ENCODE results near the gene DPPA3. TPM values are rescaled to one million over a fixed set of nuclear protein-coding genes. Genes with fewer than 3 reads are reported as not detected.

DPPA3 gene
- total and polyA plus RNA-seq, 2 of the 8 experiments (the other 6 are each of a cell fraction or from before 2014, with no cell fraction given): 0.30 to 1.2 TPM

DNA sequence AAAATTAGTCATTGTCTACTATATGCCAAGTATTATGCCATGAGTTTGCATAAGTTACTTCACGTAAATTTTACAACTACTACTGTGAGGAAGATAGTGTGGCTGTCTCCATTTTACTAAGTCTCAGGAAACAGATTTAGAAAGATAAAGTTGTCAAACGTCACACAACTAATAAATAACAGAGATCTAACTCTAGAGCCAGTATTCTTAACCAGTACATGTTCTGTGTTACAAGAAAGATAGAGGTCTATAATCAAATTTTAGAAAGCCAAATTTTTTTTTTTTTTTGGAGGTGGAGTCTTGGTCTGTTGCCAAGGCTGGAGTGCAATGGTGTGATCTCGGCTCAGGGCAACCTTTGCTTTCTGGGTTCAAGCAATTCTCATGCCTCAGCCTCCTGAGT, 21.8 kb downstream of the DPPA3 start:
- Histone ChIP-seq H3K4me3 (ENCODE audit: extremely low read depth in 1 of 4, insufficient read depth in 2 of 4, low read depth in 3 of 4, low read length in 4 of 4) (no peak overlapping the region), H3K56ac (replicated peaks; ENCODE audit: insufficient read length, low read depth, low read length) (no peak overlapping the region), H2BK12ac (ENCODE audit: low read depth, low read length) (no peak overlapping the region), H3K23ac (ENCODE audit: insufficient read length) (no peak overlapping the region), H2AFZ (ENCODE audit: low read length) (no peak overlapping the region), H3K9me3 (ENCODE audit: insufficient read depth in 2 of 2, low read depth in 1 of 2, low read length in 1 of 2) (no peaks in the 10 kb centered on the region), H3K9ac (replicated peaks in 1 of 4; ENCODE audit: extremely low read depth in 1 of 4, low read depth in 3 of 4, low read length in 3 of 4) (no peak overlapping the region), H3K36me3 (ENCODE audit: control insufficient read depth in 2 of 4, insufficient read depth in 4 of 4, low read length in 3 of 4) (no peaks in the 10 kb centered on the region), H3K4ac (replicated peaks; ENCODE audit: insufficient read length, low read depth, low read length) (no peak overlapping the region), H2BK20ac (ENCODE audit: low read length) (no peak overlapping the region), H4K91ac (replicated peaks; ENCODE audit: insufficient read length, low read length) (no peak overlapping the region), H2BK5ac (ENCODE audit: low read depth, low read length) (no peak overlapping the region), H3K18ac (ENCODE audit: extremely low read depth, low read length) (no peak overlapping the region), H4K8ac (ENCODE audit: extremely low read depth, insufficient read depth, low read length) (no peak overlapping the region), H3K4me1 (replicated peaks in 1 of 4; ENCODE audit: control insufficient read depth in 3 of 4, insufficient read depth in 4 of 4, low read length in 3 of 4) (peaks cover 0 to 3% (median 0%) of the 10 kb centered on the region in 4 experiments; a peak in 1 of 7 replicates), H3K27me3 (replicated peaks in 1 of 4; ENCODE audit: control insufficient read depth in 3 of 4, extremely low read depth in 1 of 4, insufficient read depth in 3 of 4, low read length in 3 of 4) (no peaks in the 10 kb centered on the region; a peak in 1 of 7 replicates), H2AK5ac (ENCODE audit: low read depth, low read length) (no peak overlapping the region), H4K5ac (ENCODE audit: insufficient read length, low read depth, low read length) (no peak overlapping the region), H3K23me2 (ENCODE audit: low read depth, low read length) (no peaks in the 10 kb centered on the region), H3K79me2 (ENCODE audit: control insufficient read depth in 1 of 2, insufficient read depth in 2 of 2, low read length in 2 of 2) (no peaks in the 10 kb centered on the region), H2BK15ac (ENCODE audit: low read length) (no peak overlapping the region), H3K27ac (ENCODE audit: low read depth, low read length) (no peak overlapping the region), H3K79me1 (ENCODE audit: low read depth, low read length) (no peaks in the 10 kb centered on the region), H4K20me1 (replicated peaks in 1 of 2; ENCODE audit: control insufficient read depth in 1 of 2, insufficient read depth in 2 of 2, low read length in 2 of 2) (no peaks in the 10 kb centered on the region), H3K4me2 (ENCODE audit: insufficient read depth in 1 of 2, low read depth in 2 of 2, low read length in 2 of 2) (no peak overlapping the region), H2BK120ac (replicated peaks; ENCODE audit: low read depth, low read length) (no peak overlapping the region), H3K14ac (ENCODE audit: insufficient read length) (no peak overlapping the region)
- DNase-seq (ENCODE audit: low read depth in 1 of 2, low spot score in 2 of 2) (no peak), FAIRE-seq (no peak)
- POLR2A ChIA-PET (ENCODE audit: partially characterized antibody): no interaction called here
- no peak for TF ChIP-seq HDAC2 (IDR thresholded peaks at IDR 0.05; ENCODE audit: borderline replicate concordance in 1 of 2, low read depth in 2 of 2, low read length in 2 of 2)
- TF ChIP-seq TAF1 (IDR thresholded peaks at IDR 0.05; ENCODE audit: low read depth, low read length): no peak
- no peak for TF ChIP-seq USF2 (IDR thresholded peaks at IDR 0.05; ENCODE audit: low read length)
- TF ChIP-seq SP1 (IDR thresholded peaks at IDR 0.05; ENCODE audit: low read depth, low read length): no peak
- TF ChIP-seq CREB1 (IDR thresholded peaks at IDR 0.05): no peak
- TF ChIP-seq CEBPB (IDR thresholded peaks at IDR 0.05; ENCODE audit: low read depth, low read length): no peak
- TF ChIP-seq EZH2 (IDR thresholded peaks at IDR 0.05; ENCODE audit: low read depth, low read length, severe bottlenecking): no peak
- no peak for TF ChIP-seq MAFK (IDR thresholded peaks at IDR 0.05; ENCODE audit: low read depth, low read length)
- no peak for TF ChIP-seq BCL11A (IDR thresholded peaks at IDR 0.05; ENCODE audit: low read depth in 2 of 2, low read length in 2 of 2)
- no peak for TF ChIP-seq TEAD4 (IDR thresholded peaks at IDR 0.05; ENCODE audit: low read depth, low read length)
- TF ChIP-seq EP300 (IDR thresholded peaks at IDR 0.05; ENCODE audit: borderline replicate concordance in 1 of 2, low read depth in 2 of 2, low read length in 2 of 2): no peak
- no peak for TF ChIP-seq FOSL1 (IDR thresholded peaks at IDR 0.05; ENCODE audit: insufficient read depth, low read depth, low read length)
- WGBS, 2 experiments (ENCODE audit: extremely low coverage in 1 of 2, insufficient coverage in 1 of 2, insufficient read length in 1 of 2, insufficient replicate concordance in 2 of 2, low coverage in 1 of 2, low lambda C conversion rate in 2 of 2, missing lambda C conversion rate in 1 of 2): 97% methylated on average over 3 of the region's 3 CpGs; no CpG with 5 or more reads in 1 of the 2 experiments
- CTCF ChIA-PET (ENCODE audit: partially characterized antibody): no interaction called here
